IMR-90 (cell line): ENCODE data around the gene CALU. TPM values are rescaled to one million over a fixed set of nuclear protein-coding genes. Genes with fewer than 3 reads are reported as not detected.

Experiments used
- ATAC-seq: fragments of 200-7000 bp; cut with Tn5 transposase; 2 replicates; pipeline ENCODE4 v1.9.1; 2020; ENCODE audit warnings: low read depth, mild to moderate bottlenecking, moderate library complexity
- BruUV-seq: library from RNA; stranded (reverse); fragments of 400-500 nt; replicated peaks from 2 replicates; lab custom pipeline; 2021; lab: Mats Ljungman, UMichigan
- CTCF ChIA-PET: fragments of 300-600 bp; formaldehyde crosslinking; extraction: SDS; loops from one replicate; lab custom pipeline; 2021; ENCODE audit warnings: antibody characterized with exemption; lab: Yijun Ruan, JAX
- POLR2A ChIA-PET: fragments of 300-600 bp; sonication (Branson Sonifier 250); formaldehyde crosslinking; loops from one replicate; lab custom pipeline; 2022; ENCODE audit warnings: antibody characterized with exemption; ENCODE audit not compliant: unreplicated experiment; lab: Charles Lee
- DNase-seq: peaks from one replicate; pipeline ENCODE4 v3.0.0; 2013
- H2AFZ ChIP-seq: replicated peaks from 2 replicates; pipeline ENCODE3; 2013; ENCODE audit warnings: low read length, mild to moderate bottlenecking; ENCODE audit not compliant: poor library complexity
- H2AK5ac ChIP-seq: 2 replicates; pipeline ENCODE4 v1.6.1; 2013; ENCODE audit warnings: low read depth, low read length, inconsistent platforms
- H2AK9ac ChIP-seq: replicated peaks from 2 replicates; pipeline ENCODE3; 2013; ENCODE audit warnings: mild to moderate bottlenecking, low read depth, low read length, moderate library complexity; ENCODE audit not compliant: poor library complexity
- H2BK120ac ChIP-seq: 2 replicates; pipeline ENCODE4 v1.6.1; 2013; ENCODE audit warnings: low read depth, low read length, inconsistent platforms
- H2BK15ac ChIP-seq: 3 replicates; pipeline ENCODE4 v1.6.1; 2013; ENCODE audit warnings: low read depth, low read length, inconsistent platforms
- H2BK20ac ChIP-seq: 2 replicates; pipeline ENCODE4 v1.6.1; 2013; ENCODE audit warnings: low read depth, mild to moderate bottlenecking, inconsistent platforms, low read length, moderate library complexity
- H2BK5ac ChIP-seq: 2 replicates; pipeline ENCODE4 v1.6.1; 2013; ENCODE audit warnings: mild to moderate bottlenecking, low read depth, low read length, inconsistent platforms; ENCODE audit not compliant: poor library complexity, severe bottlenecking
- H3K14ac ChIP-seq: replicated peaks from 2 replicates; pipeline ENCODE4 v1.6.1; 2013; ENCODE audit warnings: low read depth, low read length, inconsistent platforms
- H3K18ac ChIP-seq: 2 replicates; pipeline ENCODE4 v1.6.1; 2013; ENCODE audit warnings: low read depth, low read length, control low read depth
- H3K23ac ChIP-seq: 2 replicates; pipeline ENCODE4 v1.6.1; 2013; ENCODE audit warnings: low read depth, low read length, inconsistent platforms
- H3K27ac ChIP-seq: 2 replicates; pipeline ENCODE4 v1.5.1; 2013; ENCODE audit warnings: mild to moderate bottlenecking, control low read depth, low read length; ENCODE audit not compliant: insufficient read depth
- H3K27me3 ChIP-seq: 2 replicates; pipeline ENCODE4 v1.6.1; 2013; ENCODE audit warnings: low read length; ENCODE audit not compliant: control insufficient read depth, insufficient read depth
- H3K36me3 ChIP-seq: 2 replicates; pipeline ENCODE4 v1.6.1; 2013; ENCODE audit warnings: low read length, mixed read lengths; ENCODE audit not compliant: control insufficient read depth, insufficient read depth
- H3K4ac ChIP-seq: 2 replicates; pipeline ENCODE4 v1.6.1; 2013; ENCODE audit warnings: low read depth, low read length, inconsistent platforms
- H3K4me1 ChIP-seq: 2 replicates; pipeline ENCODE4 v1.6.1; 2013; ENCODE audit warnings: low read length, mixed read lengths; ENCODE audit not compliant: control insufficient read depth, insufficient read depth
- H3K4me2 ChIP-seq: 2 replicates; pipeline ENCODE4 v1.6.1; 2013; ENCODE audit warnings: low read depth, mild to moderate bottlenecking, control low read depth, low read length, moderate library complexity
- H3K4me3 ChIP-seq: 2 replicates; pipeline ENCODE4 v1.5.1; 2013; ENCODE audit warnings: low read depth, mild to moderate bottlenecking, control low read depth, low read length, moderate library complexity; ENCODE audit not compliant: insufficient read depth
- H3K56ac ChIP-seq: 2 replicates; pipeline ENCODE4 v1.6.1; 2013; ENCODE audit warnings: low read length, inconsistent platforms; ENCODE audit not compliant: insufficient read depth; ENCODE audit errors: extremely low read depth
- H3K79me1 ChIP-seq, 2 experiments: 2 replicates each; pipeline ENCODE4 v1.6.1; 2013; ENCODE audit warnings: low read length in 2 of 2, inconsistent platforms in 1 of 2, low read depth in 1 of 2
- H3K9ac ChIP-seq: 2 replicates; pipeline ENCODE4 v1.6.1; 2013; ENCODE audit warnings: low read depth, low read length, control low read depth
- H3K9me1 ChIP-seq: 2 replicates; pipeline ENCODE4 v1.6.1; 2013; ENCODE audit warnings: low read length, inconsistent platforms; ENCODE audit not compliant: insufficient read depth
- H3K9me3 ChIP-seq: 2 replicates; pipeline ENCODE4 v1.6.1; 2013; ENCODE audit warnings: low read length; ENCODE audit not compliant: control insufficient read depth, insufficient read depth
- H4K20me1 ChIP-seq: 2 replicates; pipeline ENCODE4 v1.6.1; 2013; ENCODE audit warnings: low read length, inconsistent platforms; ENCODE audit not compliant: insufficient read depth
- H4K5ac ChIP-seq: 2 replicates; pipeline ENCODE4 v1.6.1; 2013; ENCODE audit warnings: mild to moderate bottlenecking, low read depth, low read length, control low read depth
- H4K8ac ChIP-seq, 2 experiments: 2 replicates each; pipeline ENCODE4 v1.6.1; 2013; ENCODE audit warnings: low read depth in 2 of 2, low read length in 2 of 2, control low read depth in 1 of 2, inconsistent platforms in 1 of 2
- H4K91ac ChIP-seq: 2 replicates; pipeline ENCODE4 v1.6.1; 2013; ENCODE audit warnings: low read depth, low read length, inconsistent platforms; ENCODE audit not compliant: insufficient read depth
- CEBPB ChIP-seq: IDR thresholded peaks from 2 replicates; pipeline ENCODE4 v1.6.1; 2012; ENCODE audit warnings: low read depth, low read length, improper control_type of control experiment
- MAFK ChIP-seq: IDR thresholded peaks from 2 replicates; pipeline ENCODE4 v1.6.1; 2012; ENCODE audit warnings: low read depth, low read length, improper control_type of control experiment
- RAD21 ChIP-seq: IDR thresholded peaks from 2 replicates; pipeline ENCODE4 v1.6.1; 2012; ENCODE audit warnings: low read length, improper control_type of control experiment
- WGBS, 2 experiments: methylation state at CpG; one replicate each; pipeline versions ENCODE4 v1.1.5 to v1.1.7; 2013; ENCODE audit warnings: missing lambda C conversion rate in 2 of 2; ENCODE audit not compliant: insufficient read length in 1 of 2; ENCODE audit errors: extremely low coverage in 2 of 2; 5-methylcytosine and 5-hydroxymethylcytosine counted together
- dilution Hi-C: fragments of 300-500 bp; cut with HindIII; formaldehyde crosslinking; loops from one replicate; pipeline ENCODE4 v1.14.3; 2018; ENCODE audit warnings: low sequenced_read_pairs; ENCODE audit not compliant: unreplicated experiment
- in situ Hi-C: fragments of 300-500 bp; cut with MboI; formaldehyde crosslinking; loops from 3 replicates; pipeline ENCODE4 v1.14.3; 2019; ENCODE audit warnings: low sequenced_read_pairs, inconsistent platforms, mixed read lengths
- intact Hi-C: fragments of 100-400 bp; cut with micrococcal nuclease; formaldehyde crosslinking; loops from 2 replicates; pipeline ENCODE4 v1.10.0; 2022
- polyA plus RNA-seq, 3 experiments: library from polyadenylated mRNA; depleted of rRNA; stranded (reverse); fragments of >200 nt; gene quantifications; 2 replicates each; pipeline ENCODE4 v1.2.3, GENCODE V29; 2012; ENCODE audit warnings: low replicate concordance in 1 of 3
- total RNA-seq: library from RNA; depleted of rRNA; stranded (reverse); fragments of >200 nt; gene quantifications from 2 replicates; pipeline ENCODE4 v1.2.3, GENCODE V29; 2012
- TF ChIP-seq, protein P1 (sequence below): fragments of 150-350 bp; IDR thresholded peaks from 2 replicates; pipeline ENCODE4 v1.6.1; 2016; ENCODE audit warnings: low read depth, mild to moderate bottlenecking, low read length, moderate library complexity, borderline replicate concordance

The CALU gene
- total and polyA plus RNA-seq, 2 of the 4 experiments (the other 2 are of a cell fraction), result 421 to 525 TPM

DNA sequence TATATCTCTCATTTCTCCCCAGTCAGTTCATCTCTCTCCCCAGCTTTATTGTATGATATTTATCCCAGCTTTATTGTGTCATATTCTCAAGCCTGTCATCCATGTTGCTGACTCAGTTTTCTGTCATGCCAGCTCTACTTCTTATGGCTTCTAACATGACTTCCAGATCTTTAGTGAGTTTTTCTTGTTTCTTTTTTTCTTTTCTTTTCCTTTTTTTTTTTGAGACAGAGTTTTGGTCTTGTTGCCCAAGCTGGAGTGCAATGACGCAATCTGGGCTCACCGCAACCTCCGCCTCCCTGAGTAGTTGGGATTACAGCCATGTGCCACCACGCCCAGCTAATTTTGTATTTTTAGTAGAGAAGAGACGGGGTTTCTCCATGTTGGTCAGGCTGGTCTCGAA, 28.7 kb upstream of the CALU start:
- Histone ChIP-seq H4K8ac (no peak overlapping the region), H2BK20ac (no peak overlapping the region), H3K4me1 (peaks cover 3% of the 10 kb centered on the region; the same call in 1 of the 2 replicates), H3K14ac (no peak overlapping the region), H2BK15ac (no peak overlapping the region), H3K27ac (no peak overlapping the region), H3K4ac (no peak overlapping the region), H3K9ac (no peak overlapping the region), H2BK120ac (no peak overlapping the region), H3K56ac (no peak overlapping the region), H3K36me3 (no peaks in the 10 kb centered on the region), H4K91ac (no peak overlapping the region), H2AK9ac (no peak overlapping the region), H3K79me1 (no peaks in the 10 kb centered on the region), H2AFZ (no peak overlapping the region), H3K27me3 (peaks cover 7% of the 10 kb centered on the region; the same call in 1 of the 2 replicates), H2BK5ac (no peak overlapping the region), H3K18ac (no peak overlapping the region), H3K9me1 (0 out of 2 replicates have a peak, but pooled peaks cover 4% of the 10 kb centered on the region), H4K20me1 (no peaks in the 10 kb centered on the region), H3K4me2 (no peak overlapping the region), H3K9me3 (no peaks in the 10 kb centered on the region), H3K4me3 (no peak overlapping the region), H3K23ac (no peak overlapping the region), H4K5ac (no peak overlapping the region), H2AK5ac (no peak overlapping the region)
- no peak for TF ChIP-seq RAD21
- TF ChIP-seq, protein P1, sequence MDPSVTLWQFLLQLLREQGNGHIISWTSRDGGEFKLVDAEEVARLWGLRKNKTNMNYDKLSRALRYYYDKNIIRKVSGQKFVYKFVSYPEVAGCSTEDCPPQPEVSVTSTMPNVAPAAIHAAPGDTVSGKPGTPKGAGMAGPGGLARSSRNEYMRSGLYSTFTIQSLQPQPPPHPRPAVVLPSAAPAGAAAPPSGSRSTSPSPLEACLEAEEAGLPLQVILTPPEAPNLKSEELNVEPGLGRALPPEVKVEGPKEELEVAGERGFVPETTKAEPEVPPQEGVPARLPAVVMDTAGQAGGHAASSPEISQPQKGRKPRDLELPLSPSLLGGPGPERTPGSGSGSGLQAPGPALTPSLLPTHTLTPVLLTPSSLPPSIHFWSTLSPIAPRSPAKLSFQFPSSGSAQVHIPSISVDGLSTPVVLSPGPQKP, result no peak
- TF ChIP-seq CEBPB, result peak; percentile 41; the same call in 1 of the 2 replicates
- TF ChIP-seq MAFK, result peak; percentile 52
- in situ Hi-C loops, result no loop called here
- ChIA-PET CTCF (interaction anchor here (0.6 kb wide), 1 partner anchor 51 kb away, joined by 5 read pairs; no protein-coding TSS in a partner anchor), POLR2A (no interaction called here)
- DNase-seq (no peak), ATAC-seq (no peak)
- dilution Hi-C loops, result no loop called here
- BruUV-seq, result no TSS peak
- no CpG with 5 or more reads among the region's 6 CpGs for WGBS, 2 experiments
- intact Hi-C loops, result no loop called here
